SK-N-SH treated with all-trans-retinoic acid at 6 μM for 48 hours (cell line): Measurements from ENCODE around the gene TTC39C.

Experiments
- ATAC-seq: fragments of 200-7000 bp; cut with Tn5 transposase; 3 replicates; pipeline ENCODE4 v1.9.1; 2020; ENCODE audit warnings: mild to moderate bottlenecking, moderate library complexity
- ARNTL ChIP-seq: fragments of 450-650 bp; formaldehyde crosslinking; IDR thresholded peaks from 2 replicates; pipeline ENCODE4 v1.5.0; 2020; ENCODE audit warnings: low read depth, mild to moderate bottlenecking, moderate library complexity, borderline replicate concordance
- BACH2 ChIP-seq: fragments of 250-450 bp; sonication (Bioruptor Pico); IDR thresholded peaks from 2 replicates; pipeline ENCODE4 v1.9.0; 2021; ENCODE audit warnings: mild to moderate bottlenecking, borderline replicate concordance
- ESRRG ChIP-seq: fragments of 250-450 bp; sonication (Bioruptor Pico); IDR thresholded peaks from 2 replicates; pipeline ENCODE4 v1.6.1; 2021; ENCODE audit warnings: mild to moderate bottlenecking
- GLIS3 ChIP-seq: fragments of 250-450 bp; sonication (Bioruptor Pico); IDR thresholded peaks from 2 replicates; pipeline ENCODE4 v1.5.0; 2020; ENCODE audit warnings: mild to moderate bottlenecking, moderate library complexity
- ISL1 ChIP-seq: fragments of 250-450 bp; sonication (Bioruptor Pico); IDR thresholded peaks from 2 replicates; pipeline ENCODE4 v2.1.2; 2022; ENCODE audit warnings: mild to moderate bottlenecking, moderate library complexity
- OSR1 ChIP-seq: fragments of 250-450 bp; sonication (Bioruptor Pico); IDR thresholded peaks from 2 replicates; pipeline ENCODE4 v1.8.0; 2022; ENCODE audit warnings: moderate library complexity, mild to moderate bottlenecking, inconsistent platforms
- PPARA ChIP-seq: fragments of 250-450 bp; sonication (Bioruptor Pico); IDR thresholded peaks from 2 replicates; pipeline ENCODE4 v1.5.0; 2020; ENCODE audit warnings: mild to moderate bottlenecking, borderline replicate concordance
- SNAI2 ChIP-seq: fragments of 250-450 bp; sonication (Bioruptor Pico); IDR thresholded peaks from 2 replicates; pipeline ENCODE4 v1.5.0; 2020; ENCODE audit warnings: mild to moderate bottlenecking, moderate library complexity
- TCF4 ChIP-seq: fragments of 250-450 bp; sonication (Bioruptor Pico); IDR thresholded peaks from 2 replicates; pipeline ENCODE4 v1.8.0; 2021; ENCODE audit warnings: mild to moderate bottlenecking, moderate library complexity, borderline replicate concordance
- TOX ChIP-seq: fragments of 250-450 bp; sonication (Bioruptor Pico); IDR thresholded peaks from 2 replicates; pipeline ENCODE4 v1.8.0; 2021; ENCODE audit warnings: mild to moderate bottlenecking, moderate library complexity, borderline replicate concordance
- ZC3H10 ChIP-seq: fragments of 250-450 bp; sonication (Bioruptor Pico); IDR thresholded peaks from 2 replicates; pipeline ENCODE4 v1.5.1; 2021; ENCODE audit warnings: mild to moderate bottlenecking, moderate library complexity
- ZFP30 ChIP-seq: fragments of 450-650 bp; formaldehyde crosslinking; IDR thresholded peaks from 2 replicates; pipeline ENCODE4 v1.5.0; 2022; ENCODE audit warnings: mild to moderate bottlenecking, moderate library complexity
- ZNF565 ChIP-seq: fragments of 450-650 bp; formaldehyde crosslinking; conservative IDR thresholded peaks from 2 replicates; pipeline ENCODE4 v1.5.0; 2020; ENCODE audit warnings: low read depth, mild to moderate bottlenecking, moderate library complexity
- ZNF8 ChIP-seq: fragments of 450-650 bp; formaldehyde crosslinking; IDR thresholded peaks from 2 replicates; pipeline ENCODE4 v1.5.0; 2020; ENCODE audit warnings: mild to moderate bottlenecking, moderate library complexity
- TF ChIP-seq, protein P1 (sequence below): fragments of 250-450 bp; sonication (Bioruptor Pico); IDR thresholded peaks from 2 replicates; pipeline ENCODE4 v1.8.0; 2020; ENCODE audit warnings: mild to moderate bottlenecking, moderate library complexity, borderline replicate concordance
- TF ChIP-seq, protein P2 (sequence below): fragments of 250-450 bp; sonication (Bioruptor Pico); IDR thresholded peaks from 2 replicates; pipeline ENCODE4 v1.5.1; 2020; ENCODE audit warnings: low read depth, mild to moderate bottlenecking, moderate library complexity
- TF ChIP-seq, protein P3 (sequence below): fragments of 250-450 bp; sonication (Bioruptor Pico); IDR thresholded peaks from 2 replicates; pipeline ENCODE4 v1.5.1; 2021; ENCODE audit warnings: mild to moderate bottlenecking, moderate library complexity
- TF ChIP-seq, protein P4 (sequence below): fragments of 250-450 bp; sonication (Bioruptor Pico); IDR thresholded peaks from 2 replicates; pipeline ENCODE4 v1.5.0; 2020; ENCODE audit warnings: mild to moderate bottlenecking, moderate library complexity
- TF ChIP-seq, protein P5 (sequence below): fragments of 250-450 bp; sonication (Bioruptor Pico); IDR thresholded peaks from 2 replicates; pipeline ENCODE4 v1.8.0; 2021; ENCODE audit warnings: low read depth, mild to moderate bottlenecking, moderate library complexity, borderline replicate concordance

The TTC39C gene

DNA sequence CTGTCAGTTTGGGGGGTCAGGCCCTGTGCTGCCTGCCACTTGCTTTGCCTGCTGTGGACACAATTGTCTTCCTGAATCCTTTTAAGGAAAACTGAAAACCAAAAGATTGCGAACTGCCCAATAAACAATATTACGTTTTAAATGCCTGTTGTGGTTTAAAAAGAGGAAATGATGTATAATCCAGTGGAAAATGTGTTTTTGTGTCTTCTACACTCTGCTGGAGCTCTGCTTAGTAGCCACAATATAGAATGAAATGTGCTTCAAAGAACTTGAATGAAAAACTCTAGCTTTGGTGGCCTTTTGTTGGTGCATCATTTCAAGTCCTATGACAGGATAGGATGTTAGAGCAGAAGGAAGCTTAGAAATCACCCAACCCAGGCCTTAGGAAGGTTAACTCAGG is 101.1 kb downstream of the TTC39C start:
- TF ChIP-seq ISL1 (CRISPR knock-in tag) (no peak), ZFP30 (no peak), TCF4 (CRISPR knock-in tag) (no peak), ARNTL (no peak), PPARA (CRISPR knock-in tag) (no peak), ZC3H10 (CRISPR knock-in tag) (no peak), ZNF8 (CRISPR knock-in tag) (no peak), ESRRG (CRISPR knock-in tag) (no peak)
- TF ChIP-seq, protein P1, sequence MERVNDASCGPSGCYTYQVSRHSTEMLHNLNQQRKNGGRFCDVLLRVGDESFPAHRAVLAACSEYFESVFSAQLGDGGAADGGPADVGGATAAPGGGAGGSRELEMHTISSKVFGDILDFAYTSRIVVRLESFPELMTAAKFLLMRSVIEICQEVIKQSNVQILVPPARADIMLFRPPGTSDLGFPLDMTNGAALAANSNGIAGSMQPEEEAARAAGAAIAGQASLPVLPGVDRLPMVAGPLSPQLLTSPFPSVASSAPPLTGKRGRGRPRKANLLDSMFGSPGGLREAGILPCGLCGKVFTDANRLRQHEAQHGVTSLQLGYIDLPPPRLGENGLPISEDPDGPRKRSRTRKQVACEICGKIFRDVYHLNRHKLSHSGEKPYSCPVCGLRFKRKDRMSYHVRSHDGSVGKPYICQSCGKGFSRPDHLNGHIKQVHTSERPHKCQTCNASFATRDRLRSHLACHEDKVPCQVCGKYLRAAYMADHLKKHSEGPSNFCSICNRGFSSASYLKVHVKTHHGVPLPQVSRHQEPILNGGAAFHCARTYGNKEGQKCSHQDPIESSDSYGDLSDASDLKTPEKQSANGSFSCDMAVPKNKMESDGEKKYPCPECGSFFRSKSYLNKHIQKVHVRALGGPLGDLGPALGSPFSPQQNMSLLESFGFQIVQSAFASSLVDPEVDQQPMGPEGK, result no peak
- TF ChIP-seq, protein P2, sequence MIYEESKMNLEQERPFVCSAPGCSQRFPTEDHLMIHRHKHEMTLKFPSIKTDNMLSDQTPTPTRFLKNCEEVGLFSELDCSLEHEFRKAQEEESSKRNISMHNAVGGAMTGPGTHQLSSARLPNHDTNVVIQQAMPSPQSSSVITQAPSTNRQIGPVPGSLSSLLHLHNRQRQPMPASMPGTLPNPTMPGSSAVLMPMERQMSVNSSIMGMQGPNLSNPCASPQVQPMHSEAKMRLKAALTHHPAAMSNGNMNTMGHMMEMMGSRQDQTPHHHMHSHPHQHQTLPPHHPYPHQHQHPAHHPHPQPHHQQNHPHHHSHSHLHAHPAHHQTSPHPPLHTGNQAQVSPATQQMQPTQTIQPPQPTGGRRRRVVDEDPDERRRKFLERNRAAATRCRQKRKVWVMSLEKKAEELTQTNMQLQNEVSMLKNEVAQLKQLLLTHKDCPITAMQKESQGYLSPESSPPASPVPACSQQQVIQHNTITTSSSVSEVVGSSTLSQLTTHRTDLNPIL, result no peak
- ATAC-seq, result no peak

DNA sequence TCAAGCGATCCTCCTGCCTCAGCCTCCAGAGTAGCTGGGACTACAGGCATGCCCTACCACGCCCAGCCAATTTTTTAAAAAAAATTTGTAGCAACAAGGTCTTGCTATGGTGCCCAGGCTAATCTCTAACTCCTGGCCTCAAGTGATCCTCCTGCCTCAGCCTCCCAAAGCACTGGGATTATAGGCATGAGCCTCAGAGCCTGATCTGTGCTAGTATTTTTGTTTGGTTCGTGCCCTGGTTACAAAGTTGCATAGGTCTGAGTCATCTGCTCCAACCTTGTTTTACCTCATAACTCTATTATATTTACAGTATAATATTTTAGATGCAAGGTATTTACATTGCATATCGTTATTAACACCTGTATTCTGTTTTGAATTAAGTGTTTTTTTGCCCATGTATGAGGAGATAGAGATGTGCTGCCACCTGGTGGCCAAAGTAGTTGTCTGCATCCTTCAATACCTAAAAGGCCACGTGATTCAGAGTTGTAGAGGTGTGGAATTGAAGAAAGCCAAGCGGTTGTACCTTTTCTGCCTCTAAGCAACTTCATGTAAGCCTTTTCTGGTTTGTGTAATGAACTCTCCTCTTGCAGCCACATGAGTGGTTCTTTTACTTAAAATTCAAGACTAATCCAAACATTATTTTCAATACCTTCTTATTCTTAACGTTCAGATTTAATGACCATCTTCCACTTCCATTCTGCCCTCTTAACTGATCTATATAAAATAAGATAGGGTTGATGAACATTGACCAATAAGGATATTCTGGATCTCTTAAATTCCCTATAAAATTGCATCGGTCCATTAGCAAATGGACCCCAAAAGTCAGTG is 104.4 kb downstream of the TTC39C start:
- ATAC-seq, result peak; percentile 80
- TF ChIP-seq TCF4 (CRISPR knock-in tag) (no peak), ZNF565 (CRISPR knock-in tag) (no peak), GLIS3 (CRISPR knock-in tag) (no peak), ZFP30 (no peak), OSR1 (CRISPR knock-in tag) (no peak), ARNTL (no peak), SNAI2 (CRISPR knock-in tag) (no peak), BACH2 (CRISPR knock-in tag) (no peak), TOX (CRISPR knock-in tag) (no peak)
- TF ChIP-seq, protein P1, result no peak
- TF ChIP-seq, protein P3, sequence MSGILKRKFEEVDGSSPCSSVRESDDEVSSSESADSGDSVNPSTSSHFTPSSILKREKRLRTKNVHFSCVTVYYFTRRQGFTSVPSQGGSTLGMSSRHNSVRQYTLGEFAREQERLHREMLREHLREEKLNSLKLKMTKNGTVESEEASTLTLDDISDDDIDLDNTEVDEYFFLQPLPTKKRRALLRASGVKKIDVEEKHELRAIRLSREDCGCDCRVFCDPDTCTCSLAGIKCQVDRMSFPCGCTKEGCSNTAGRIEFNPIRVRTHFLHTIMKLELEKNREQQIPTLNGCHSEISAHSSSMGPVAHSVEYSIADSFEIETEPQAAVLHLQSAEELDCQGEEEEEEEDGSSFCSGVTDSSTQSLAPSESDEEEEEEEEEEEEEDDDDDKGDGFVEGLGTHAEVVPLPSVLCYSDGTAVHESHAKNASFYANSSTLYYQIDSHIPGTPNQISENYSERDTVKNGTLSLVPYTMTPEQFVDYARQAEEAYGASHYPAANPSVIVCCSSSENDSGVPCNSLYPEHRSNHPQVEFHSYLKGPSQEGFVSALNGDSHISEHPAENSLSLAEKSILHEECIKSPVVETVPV (CRISPR knock-in tag), result no peak
- TF ChIP-seq, protein P4, sequence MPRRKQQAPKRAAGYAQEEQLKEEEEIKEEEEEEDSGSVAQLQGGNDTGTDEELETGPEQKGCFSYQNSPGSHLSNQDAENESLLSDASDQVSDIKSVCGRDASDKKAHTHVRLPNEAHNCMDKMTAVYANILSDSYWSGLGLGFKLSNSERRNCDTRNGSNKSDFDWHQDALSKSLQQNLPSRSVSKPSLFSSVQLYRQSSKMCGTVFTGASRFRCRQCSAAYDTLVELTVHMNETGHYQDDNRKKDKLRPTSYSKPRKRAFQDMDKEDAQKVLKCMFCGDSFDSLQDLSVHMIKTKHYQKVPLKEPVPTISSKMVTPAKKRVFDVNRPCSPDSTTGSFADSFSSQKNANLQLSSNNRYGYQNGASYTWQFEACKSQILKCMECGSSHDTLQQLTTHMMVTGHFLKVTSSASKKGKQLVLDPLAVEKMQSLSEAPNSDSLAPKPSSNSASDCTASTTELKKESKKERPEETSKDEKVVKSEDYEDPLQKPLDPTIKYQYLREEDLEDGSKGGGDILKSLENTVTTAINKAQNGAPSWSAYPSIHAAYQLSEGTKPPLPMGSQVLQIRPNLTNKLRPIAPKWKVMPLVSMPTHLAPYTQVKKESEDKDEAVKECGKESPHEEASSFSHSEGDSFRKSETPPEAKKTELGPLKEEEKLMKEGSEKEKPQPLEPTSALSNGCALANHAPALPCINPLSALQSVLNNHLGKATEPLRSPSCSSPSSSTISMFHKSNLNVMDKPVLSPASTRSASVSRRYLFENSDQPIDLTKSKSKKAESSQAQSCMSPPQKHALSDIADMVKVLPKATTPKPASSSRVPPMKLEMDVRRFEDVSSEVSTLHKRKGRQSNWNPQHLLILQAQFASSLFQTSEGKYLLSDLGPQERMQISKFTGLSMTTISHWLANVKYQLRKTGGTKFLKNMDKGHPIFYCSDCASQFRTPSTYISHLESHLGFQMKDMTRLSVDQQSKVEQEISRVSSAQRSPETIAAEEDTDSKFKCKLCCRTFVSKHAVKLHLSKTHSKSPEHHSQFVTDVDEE (CRISPR knock-in tag), result no peak
- TF ChIP-seq, protein P5, sequence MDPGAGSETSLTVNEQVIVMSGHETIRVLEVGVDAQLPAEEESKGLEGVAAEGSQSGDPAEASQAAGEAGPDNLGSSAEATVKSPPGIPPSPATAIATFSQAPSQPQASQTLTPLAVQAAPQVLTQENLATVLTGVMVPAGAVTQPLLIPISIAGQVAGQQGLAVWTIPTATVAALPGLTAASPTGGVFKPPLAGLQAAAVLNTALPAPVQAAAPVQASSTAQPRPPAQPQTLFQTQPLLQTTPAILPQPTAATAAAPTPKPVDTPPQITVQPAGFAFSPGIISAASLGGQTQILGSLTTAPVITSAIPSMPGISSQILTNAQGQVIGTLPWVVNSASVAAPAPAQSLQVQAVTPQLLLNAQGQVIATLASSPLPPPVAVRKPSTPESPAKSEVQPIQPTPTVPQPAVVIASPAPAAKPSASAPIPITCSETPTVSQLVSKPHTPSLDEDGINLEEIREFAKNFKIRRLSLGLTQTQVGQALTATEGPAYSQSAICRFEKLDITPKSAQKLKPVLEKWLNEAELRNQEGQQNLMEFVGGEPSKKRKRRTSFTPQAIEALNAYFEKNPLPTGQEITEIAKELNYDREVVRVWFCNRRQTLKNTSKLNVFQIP (CRISPR knock-in tag), result no peak
- TF ChIP-seq, protein P2, result no peak
- TF ChIP-seq, all 23 proteins: peak for 0
